HG03066 (cell line): Measurements from ENCODE around the gene CPB2.

Experiments
- ATAC-seq: cut with Tn5 transposase; IDR thresholded peaks from one replicate; pipeline ENCODE4 v1.9.1; 2021; ENCODE audit warnings: low read depth; ENCODE audit not compliant: unreplicated experiment

The CPB2 gene

GRCh38 chr13:46101002-46101401 is 3.8 kb downstream of the CPB2 start:
- no peak for ATAC-seq

- peak; percentile 57 for ATAC-seq
These were observed 4.5 kb downstream of the CPB2 start for GRCh38 chr13:46100191-46100815.

GRCh38 chr13:46097663-46098062 is 7.2 kb downstream of the CPB2 start:
- ATAC-seq: no peak

- no peak for ATAC-seq
These were observed 7.8 kb downstream of the CPB2 start for GRCh38 chr13:46097015-46097414.

GRCh38 chr13:46094478-46094877 is 10.4 kb downstream of the CPB2 start:
- ATAC-seq: no peak

GRCh38 chr13:46088821-46089562 is 15.8 kb downstream of the CPB2 start:
- no peak for ATAC-seq

- ATAC-seq: no peak
These were observed 17.4 kb downstream of the CPB2 start for GRCh38 chr13:46087481-46087880.

GRCh38 chr13:46086985-46087384 is 17.8 kb downstream of the CPB2 start:
- no peak for ATAC-seq

GRCh38 chr13:46086421-46086922 is 18.4 kb downstream of the CPB2 start:
- ATAC-seq: no peak

GRCh38 chr13:46085737-46086136 is 19.1 kb downstream of the CPB2 start:
- ATAC-seq: no peak

- no peak for ATAC-seq
These were observed 22.5 kb downstream of the CPB2 start for GRCh38 chr13:46082324-46082723.

- ATAC-seq: no peak
These were observed 25.1 kb downstream of the CPB2 start for GRCh38 chr13:46079770-46080169.

GRCh38 chr13:46077265-46077664 is 27.6 kb downstream of the CPB2 start:
- ATAC-seq: no peak

- ATAC-seq: no peak
These were observed 28.0 kb downstream of the CPB2 start for GRCh38 chr13:46076827-46077226.

- no peak for ATAC-seq
These were observed 29.0 kb downstream of the CPB2 start for GRCh38 chr13:46075811-46076210.

GRCh38 chr13:46071590-46072249 is 33.1 kb downstream of the CPB2 start:
- peak; percentile 94 for ATAC-seq

GRCh38 chr13:46063292-46063691 is 41.5 kb downstream of the CPB2 start:
- no peak for ATAC-seq

- no peak for ATAC-seq
These were observed 42.6 kb downstream of the CPB2 start for GRCh38 chr13:46062185-46062584.

GRCh38 chr13:46059405-46059804 is 45.4 kb downstream of the CPB2 start:
- ATAC-seq: no peak

GRCh38 chr13:46058268-46058667 is 46.6 kb downstream of the CPB2 start:
- no peak for ATAC-seq

GRCh38 chr13:46057256-46058015 is 47.4 kb downstream of the CPB2 start:
- ATAC-seq: no peak
